K562 (cell line): Measurements from ENCODE around the gene CPSF4L. TPM values are rescaled to one million over a fixed set of nuclear protein-coding genes. Genes with fewer than 3 reads are reported as not detected.

Source experiments
- ADNP ChIP-seq: fragments of 200-800 bp; sonication (Bioruptor generic); IDR thresholded peaks from 2 replicates; pipeline ENCODE4 v1.6.1; 2016; ENCODE audit warnings: missing genetic modification characterization, missing compliant biosample characterization
- BHLHE40 ChIP-seq: IDR thresholded peaks from 2 replicates; pipeline ENCODE4 v1.6.1; 2011; ENCODE audit warnings: low read length, improper control_type of control experiment
- CREM ChIP-seq: IDR thresholded peaks from 2 replicates; pipeline ENCODE4 v1.6.1; 2014; ENCODE audit warnings: antibody characterized with exemption, low read depth
- CTBP1 ChIP-seq: fragments of 450-650 bp; IDR thresholded peaks from 2 replicates; pipeline ENCODE4 v1.6.1; 2016; ENCODE audit warnings: borderline replicate concordance
- CXXC5 ChIP-seq: fragments of 250-450 bp; sonication (Bioruptor Pico); IDR thresholded peaks from 2 replicates; pipeline ENCODE4 v1.8.0; 2022; ENCODE audit warnings: inconsistent platforms, mild to moderate bottlenecking, moderate library complexity
- ESRRA ChIP-seq: fragments of 450-650 bp; IDR thresholded peaks from 2 replicates; pipeline ENCODE4 v1.6.1; 2014; ENCODE audit warnings: low read depth, mild to moderate bottlenecking, moderate library complexity, borderline replicate concordance
- FOSL1 ChIP-seq: fragments of 200-800 bp; sonication (Bioruptor generic); conservative IDR thresholded peaks from 2 replicates; pipeline ENCODE4 v1.6.1; 2016; ENCODE audit warnings: missing genetic modification characterization, missing compliant biosample characterization
- HDAC1 ChIP-seq, 2 experiments: fragments of 450-650 bp; IDR thresholded peaks; 2 replicates each; pipeline ENCODE4 v1.6.1; 2016 to 2017; ENCODE audit warnings: inconsistent platforms in 1 of 2, mild to moderate bottlenecking in 1 of 2, moderate library complexity in 1 of 2
- HLTF ChIP-seq: fragments of 450-650 bp; IDR thresholded peaks from 2 replicates; pipeline ENCODE4 v1.6.1; 2016
- HNRNPK ChIP-seq: fragments of 200-400 bp; formaldehyde crosslinking; IDR thresholded peaks from one replicate; pipeline ENCODE4 v1.6.1; 2018; ENCODE audit warnings: mild to moderate bottlenecking, low read depth, low read length; ENCODE audit not compliant: poor library complexity, severe bottlenecking
- JUNB ChIP-seq: fragments of 450-650 bp; formaldehyde crosslinking; conservative IDR thresholded peaks from 2 replicates; pipeline ENCODE4 v1.4.0; 2020; ENCODE audit warnings: mild to moderate bottlenecking
- KDM1A ChIP-seq, 2 experiments: fragments of 450-650 bp; IDR thresholded peaks; 2 replicates each; pipeline ENCODE4 v1.6.1; 2016; ENCODE audit warnings: mild to moderate bottlenecking in 2 of 2
- LCOR ChIP-seq: sonication (generic); formaldehyde crosslinking; IDR thresholded peaks from 2 replicates; pipeline ENCODE4 v1.8.0; 2022; ENCODE audit warnings: mild to moderate bottlenecking, missing genetic modification reagents
- MAFF ChIP-seq: IDR thresholded peaks from 2 replicates; pipeline ENCODE4 v1.6.1; 2012; ENCODE audit warnings: low read length, improper control_type of control experiment
- NCOR1 ChIP-seq: fragments of 450-650 bp; IDR thresholded peaks from 2 replicates; pipeline ENCODE4 v1.6.1; 2016; ENCODE audit warnings: mild to moderate bottlenecking, moderate library complexity
- NFE2 ChIP-seq: IDR thresholded peaks from 2 replicates; pipeline ENCODE4 v1.6.1; 2014; ENCODE audit warnings: antibody characterized with exemption, low read depth
- NFIX ChIP-seq: fragments of 250-450 bp; sonication (Bioruptor Pico); IDR thresholded peaks from 2 replicates; pipeline ENCODE4 v1.4.0; 2020; ENCODE audit warnings: low read depth, mild to moderate bottlenecking, moderate library complexity
- NRF1 ChIP-seq, 2 experiments: fragments of 450-650 bp; IDR thresholded peaks in 1 of 2; conservative IDR thresholded peaks in 1 of 2; 2 replicates each; pipeline ENCODE4 v1.6.1; 2014; ENCODE audit warnings: mild to moderate bottlenecking in 2 of 2
- RBM39 ChIP-seq: fragments of 200-400 bp; formaldehyde crosslinking; optimal IDR thresholded peaks from 2 replicates; pipeline ENCODE3; 2018; ENCODE audit warnings: low read depth, low read length
- SFPQ ChIP-seq: fragments of 200-400 bp; formaldehyde crosslinking; IDR thresholded peaks from 2 replicates; pipeline ENCODE4 v1.6.1; 2017; ENCODE audit warnings: mild to moderate bottlenecking, low read depth, low read length, moderate library complexity
- SMARCE1 ChIP-seq: fragments of 450-650 bp; IDR thresholded peaks from 2 replicates; pipeline ENCODE4 v1.7.1; 2016; ENCODE audit warnings: mild to moderate bottlenecking
- TEAD1 ChIP-seq, 2 experiments: fragments of 450-650 bp in 1 of 2; sonication (generic) in 1 of 2; formaldehyde crosslinking; IDR thresholded peaks; 2 replicates each; pipeline versions ENCODE4 v1.4.0 to v1.8.0; 2020 to 2022; ENCODE audit warnings: mild to moderate bottlenecking in 2 of 2, missing genetic modification reagents in 1 of 2
- TSC22D4 ChIP-seq: fragments of 450-650 bp; IDR thresholded peaks from 2 replicates; pipeline ENCODE4 v1.6.1; 2016; ENCODE audit warnings: missing genetic modification characterization, missing biosample characterization, control low read depth
- ZBTB2 ChIP-seq: fragments of 450-650 bp; IDR thresholded peaks from 2 replicates; pipeline ENCODE4 v1.6.1; 2016; ENCODE audit warnings: antibody characterized with exemption
- ZKSCAN1 ChIP-seq: fragments of 150-350 bp; IDR thresholded peaks from 2 replicates; pipeline ENCODE4 v1.6.1; 2016; ENCODE audit warnings: low read depth, low read length
- ZNF449 ChIP-seq: fragments of 250-450 bp; sonication (Bioruptor Pico); IDR thresholded peaks from 2 replicates; pipeline ENCODE4 v1.8.0; 2022; ENCODE audit warnings: moderate library complexity, mild to moderate bottlenecking, inconsistent platforms
- polyA plus RNA-seq, 8 experiments: library from polyadenylated mRNA; depleted of rRNA in 4 of 8; stranded (reverse) in 5 of 8; unstranded in 3 of 8; fragments of >200 nt; fragmentation: Nextera tagmentation in 2 of 8; fragmentation: Illumina TruSeq in 1 of 8; extraction: Ambion mirVana in 2 of 8; extraction: Trizol in 1 of 8; gene quantifications; 2 replicates each; pipeline versions ENCODE4 v1.2.1 to v1.2.3, GENCODE V29; 2011 to 2014; ENCODE audit warnings: inconsistent platforms in 1 of 8, missing spikeins in 1 of 8
- total RNA-seq, 7 experiments: library from RNA; depleted of rRNA in 6 of 7; stranded (reverse); fragments of >200 nt in 6 of 7; fragmentation: Illumina TruSeq in 2 of 7; extraction: Trizol in 2 of 7; gene quantifications; 2 replicates each; pipeline versions ENCODE4 v1.2.1 to v1.2.3, GENCODE V29; 2011 to 2021; ENCODE audit warnings: low replicate concordance in 1 of 7

The CPSF4L gene
- total and polyA plus RNA-seq, 9 of the 15 experiments (the other 6 are each of a cell fraction or from before 2014, with no cell fraction given), result not detected

GRCh38 chr17:73201215-73202069 lies 60.2 kb downstream of the CPSF4L start (continued):
- TF ChIP-seq JUNB (CRISPR knock-in tag) (peak; percentile 81; the same call in 1 of the 2 replicates), BHLHE40 (0 out of 2 replicates have a peak, but pooled peaks have one; percentile 62), CREM (0 out of 2 replicates have a peak, but pooled peaks have one; percentile 25), ADNP (tag) (no peak), CTBP1 (peak; percentile 89; the same call in 1 of the 2 replicates), TSC22D4 (no peak), LCOR (CRISPR knock-in tag) (peak; percentile 68), ZKSCAN1 (no peak), CXXC5 (CRISPR knock-in tag) (0 out of 2 replicates have a peak, but pooled peaks have one; percentile 8), TEAD1 (CRISPR knock-in tag; IDR thresholded peaks at IDR 0.05) (no peak), NRF1 (conservative IDR thresholded peaks at IDR 0.05 in 1 of 2, IDR thresholded peaks at IDR 0.05 in 1 of 2) (peak; percentile 29 to 50; a peak in 1 of 4 replicates), ESRRA (peak; percentile 97), RBM39 (peak; percentile 36), HDAC1 (IDR thresholded peaks at IDR 0.05) (0 out of 4 replicates have a peak, but pooled peaks of 1 of the 2 experiments have one; percentile 54), ZNF449 (no peak), ZBTB2 (no peak), NFE2 (peak; percentile 54; the same call in 1 of the 2 replicates), MAFF (no peak), FOSL1 (peak; percentile 94), SMARCE1 (peak; percentile 67), NFIX (CRISPR knock-in tag) (no peak), NCOR1 (0 out of 2 replicates have a peak, but pooled peaks have one; percentile 8), HLTF (no peak), KDM1A (IDR thresholded peaks at IDR 0.05) (peak; percentile 26 to 54; a peak in 3 of 4 replicates), SFPQ (no peak), HNRNPK (no peak)
